Measurements from ENCODE around the gene FGF3. TPM values are rescaled to one million over a fixed set of nuclear protein-coding genes. Genes with fewer than 3 reads are reported as not detected.

FGF3 gene
- total and polyA plus RNA-seq, 2 donors from 2014 or later, result not detected

DNA sequence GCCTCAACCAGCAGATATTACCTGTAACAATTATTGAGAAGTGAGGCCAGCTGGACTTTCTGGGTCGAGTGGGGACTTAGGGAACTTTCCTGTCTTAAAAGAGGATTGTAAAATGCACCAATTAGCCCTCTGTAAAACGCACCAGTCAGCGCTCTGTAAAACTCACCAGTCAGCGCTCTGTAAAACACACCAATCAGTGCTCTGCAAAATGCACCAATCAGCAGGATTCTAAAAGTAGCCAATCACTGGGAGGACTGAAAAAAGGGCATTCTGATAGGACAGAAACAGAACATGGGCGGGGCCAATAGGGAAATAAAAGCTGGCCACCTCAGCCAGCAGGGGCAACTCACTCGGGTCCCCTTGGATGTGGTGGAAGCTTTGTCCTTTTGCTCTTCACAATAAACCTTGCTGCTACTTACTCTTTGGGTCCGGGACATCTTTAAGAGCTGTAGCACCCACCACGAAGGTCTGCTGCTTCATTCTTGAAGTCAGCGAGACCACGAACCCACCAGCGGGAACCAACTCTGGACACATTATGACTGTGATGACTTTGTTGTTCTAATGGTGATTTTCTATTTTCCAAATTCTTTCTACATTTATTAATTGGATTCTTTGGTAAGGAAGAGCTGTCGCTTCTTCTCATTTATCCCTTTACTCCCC, 40.2 kb upstream of the FGF3 start:
- H3K9me3 ChIP-seq (ENCODE audit: control insufficient read depth in 2 of 3, insufficient read depth in 1 of 3, low read length in 3 of 3), result no peaks in the 10 kb centered on the region
- DNase-seq, result no peak
- H3K36me3 ChIP-seq (ENCODE audit: control insufficient read depth in 2 of 3, insufficient read depth in 3 of 3, low read length in 3 of 3), result no peaks in the 10 kb centered on the region
- no peak for FAIRE-seq
- TF ChIP-seq, protein P1, sequence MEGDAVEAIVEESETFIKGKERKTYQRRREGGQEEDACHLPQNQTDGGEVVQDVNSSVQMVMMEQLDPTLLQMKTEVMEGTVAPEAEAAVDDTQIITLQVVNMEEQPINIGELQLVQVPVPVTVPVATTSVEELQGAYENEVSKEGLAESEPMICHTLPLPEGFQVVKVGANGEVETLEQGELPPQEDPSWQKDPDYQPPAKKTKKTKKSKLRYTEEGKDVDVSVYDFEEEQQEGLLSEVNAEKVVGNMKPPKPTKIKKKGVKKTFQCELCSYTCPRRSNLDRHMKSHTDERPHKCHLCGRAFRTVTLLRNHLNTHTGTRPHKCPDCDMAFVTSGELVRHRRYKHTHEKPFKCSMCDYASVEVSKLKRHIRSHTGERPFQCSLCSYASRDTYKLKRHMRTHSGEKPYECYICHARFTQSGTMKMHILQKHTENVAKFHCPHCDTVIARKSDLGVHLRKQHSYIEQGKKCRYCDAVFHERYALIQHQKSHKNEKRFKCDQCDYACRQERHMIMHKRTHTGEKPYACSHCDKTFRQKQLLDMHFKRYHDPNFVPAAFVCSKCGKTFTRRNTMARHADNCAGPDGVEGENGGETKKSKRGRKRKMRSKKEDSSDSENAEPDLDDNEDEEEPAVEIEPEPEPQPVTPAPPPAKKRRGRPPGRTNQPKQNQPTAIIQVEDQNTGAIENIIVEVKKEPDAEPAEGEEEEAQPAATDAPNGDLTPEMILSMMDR (IDR thresholded peaks at IDR 0.05; ENCODE audit: borderline replicate concordance, extremely low read depth, insufficient read depth), result no peak
- no peaks in the 10 kb centered on the region for H3K4me1 ChIP-seq (ENCODE audit: control insufficient read depth in 2 of 3, insufficient read depth in 2 of 3, low read depth in 1 of 3, low read length in 3 of 3)
- H3K4me3 ChIP-seq (ENCODE audit: low read length in 3 of 3), result no peak overlapping the region
- no peak overlapping the region for H3K27ac ChIP-seq (ENCODE audit: low read depth in 2 of 2, low read length in 2 of 2)
- H3K9ac ChIP-seq (ENCODE audit: low read length in 3 of 3), result no peak overlapping the region
- intact Hi-C loops (cut with DNase I), result no loop called here
- no peaks in the 10 kb centered on the region for H3K27me3 ChIP-seq (ENCODE audit: control insufficient read depth, insufficient read depth, low read length)

DNA sequence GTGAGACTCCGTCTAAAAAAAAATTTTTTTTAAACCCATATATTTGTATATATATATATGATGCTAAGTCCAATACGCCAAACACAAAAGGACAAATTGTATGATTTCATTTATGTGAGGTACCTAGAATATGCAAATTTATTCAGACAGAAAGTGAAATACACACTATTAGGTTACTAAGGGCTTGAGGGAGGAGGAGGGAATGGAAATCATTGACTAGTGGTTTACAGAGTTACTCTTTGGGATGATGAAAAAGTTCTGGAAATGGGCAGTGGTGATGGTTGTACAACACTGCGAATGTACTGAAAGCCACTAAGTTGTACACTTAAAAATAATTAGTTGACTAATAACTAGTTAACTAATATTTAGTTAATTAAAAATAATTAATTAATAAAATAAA, 36.2 kb upstream of the FGF3 start:
- no peaks in the 10 kb centered on the region for H3K4me1 ChIP-seq (ENCODE audit: control insufficient read depth in 2 of 3, insufficient read depth in 2 of 3, low read depth in 1 of 3, low read length in 3 of 3)
- H3K27ac ChIP-seq (ENCODE audit: low read depth in 2 of 2, low read length in 2 of 2), result no peak overlapping the region
- TF ChIP-seq, protein P1 (IDR thresholded peaks at IDR 0.05; ENCODE audit: borderline replicate concordance, extremely low read depth, insufficient read depth), result no peak
- H3K9me3 ChIP-seq (ENCODE audit: control insufficient read depth in 2 of 3, insufficient read depth in 1 of 3, low read length in 3 of 3), result peaks cover 0 to 2% (median 0%) of the 10 kb centered on the region in 3 donors
- DNase-seq (no peak), FAIRE-seq (no peak)
- no peaks in the 10 kb centered on the region for H3K36me3 ChIP-seq (ENCODE audit: control insufficient read depth in 2 of 3, insufficient read depth in 3 of 3, low read length in 3 of 3)
- no peak overlapping the region for H3K4me3 ChIP-seq (ENCODE audit: low read length in 3 of 3)
- intact Hi-C loops (cut with DNase I), result no loop called here
- no peak overlapping the region for H3K9ac ChIP-seq (ENCODE audit: low read length in 3 of 3)
- H3K27me3 ChIP-seq (ENCODE audit: control insufficient read depth, insufficient read depth, low read length), result no peaks in the 10 kb centered on the region

DNA sequence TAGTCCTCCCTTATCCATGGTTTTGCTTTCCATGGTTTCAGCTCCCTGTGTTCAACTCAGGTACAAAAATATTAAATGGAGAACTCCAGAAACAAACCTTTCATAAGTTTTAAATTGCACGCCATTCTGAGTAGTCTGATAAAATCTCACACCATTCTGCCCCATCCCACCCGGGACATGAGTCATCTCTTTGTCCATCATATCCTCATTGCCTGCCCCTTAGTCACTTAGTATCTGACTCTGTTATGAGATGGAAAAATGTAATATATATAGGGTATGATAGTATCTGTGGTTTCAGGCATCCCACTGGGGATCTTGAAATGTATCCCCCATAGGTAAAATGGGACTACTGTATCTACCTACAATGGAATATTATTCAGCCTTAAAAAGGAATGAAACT, 35.5 kb upstream of the FGF3 start:
- no peak for FAIRE-seq
- intact Hi-C loops (cut with DNase I), result no loop called here
- no peaks in the 10 kb centered on the region for H3K27me3 ChIP-seq (ENCODE audit: control insufficient read depth, insufficient read depth, low read length)
- TF ChIP-seq, protein P1 (IDR thresholded peaks at IDR 0.05; ENCODE audit: borderline replicate concordance, extremely low read depth, insufficient read depth), result no peak
- no peak for DNase-seq
- no peak overlapping the region for H3K27ac ChIP-seq (ENCODE audit: low read depth in 2 of 2, low read length in 2 of 2)
- H3K36me3 ChIP-seq (ENCODE audit: control insufficient read depth in 2 of 3, insufficient read depth in 3 of 3, low read length in 3 of 3), result no peaks in the 10 kb centered on the region
- no peaks in the 10 kb centered on the region for H3K4me1 ChIP-seq (ENCODE audit: control insufficient read depth in 2 of 3, insufficient read depth in 2 of 3, low read depth in 1 of 3, low read length in 3 of 3)
- H3K9me3 ChIP-seq (ENCODE audit: control insufficient read depth in 2 of 3, insufficient read depth in 1 of 3, low read length in 3 of 3), result peaks cover 0 to 2% (median 0%) of the 10 kb centered on the region in 3 donors
- H3K4me3 ChIP-seq (ENCODE audit: low read length in 3 of 3), result no peak overlapping the region
- no peak overlapping the region for H3K9ac ChIP-seq (ENCODE audit: low read length in 3 of 3)

DNA sequence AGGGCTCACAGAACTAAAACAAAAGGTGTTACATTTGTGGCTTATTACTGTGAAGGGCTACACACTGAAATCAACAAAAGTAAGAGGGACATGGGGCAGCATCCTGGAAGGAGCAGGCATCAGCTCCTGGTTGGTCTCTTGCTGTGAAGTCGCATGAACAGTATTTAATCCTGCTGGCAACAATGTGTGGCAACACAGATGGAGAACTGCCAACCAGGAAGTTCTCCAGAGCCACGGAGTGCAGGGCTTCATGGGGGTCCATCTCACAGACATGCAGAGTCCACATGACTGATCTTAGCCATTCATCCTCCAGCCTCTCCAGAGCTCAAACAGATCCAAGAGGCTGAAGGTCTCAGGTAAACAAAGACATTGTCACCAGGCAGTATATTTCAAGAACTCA, 32.8 kb upstream of the FGF3 start:
- intact Hi-C loops (cut with DNase I), result no loop called here
- H3K9me3 ChIP-seq (ENCODE audit: control insufficient read depth in 2 of 3, insufficient read depth in 1 of 3, low read length in 3 of 3), result peaks cover 0 to 2% (median 0%) of the 10 kb centered on the region in 3 donors
- H3K4me3 ChIP-seq (ENCODE audit: low read length in 3 of 3), result no peak overlapping the region
- no peaks in the 10 kb centered on the region for H3K36me3 ChIP-seq (ENCODE audit: control insufficient read depth in 2 of 3, insufficient read depth in 3 of 3, low read length in 3 of 3)
- H3K9ac ChIP-seq (ENCODE audit: low read length in 3 of 3), result no peak overlapping the region
- TF ChIP-seq, protein P1 (IDR thresholded peaks at IDR 0.05; ENCODE audit: borderline replicate concordance, extremely low read depth, insufficient read depth), result no peak
- no peak overlapping the region for H3K27ac ChIP-seq (ENCODE audit: low read depth in 2 of 2, low read length in 2 of 2)
- H3K27me3 ChIP-seq (ENCODE audit: control insufficient read depth, insufficient read depth, low read length), result no peaks in the 10 kb centered on the region
- H3K4me1 ChIP-seq (ENCODE audit: control insufficient read depth in 2 of 3, insufficient read depth in 2 of 3, low read depth in 1 of 3, low read length in 3 of 3), result no peaks in the 10 kb centered on the region
- FAIRE-seq, result no peak
- no peak for DNase-seq

Data from kidney (tissue), 14 donors.